Thoracic aorta (tissue), 2 donors: ENCODE results near the gene TRIM47. TPM values are rescaled to one million over a fixed set of nuclear protein-coding genes. Genes with fewer than 3 reads are reported as not detected.

Experiments used
- ATAC-seq: fragments of 150-250 bp; one replicate; pipeline ENCODE4 v1.8.0; 2017; ENCODE audit warnings: low read depth; ENCODE audit not compliant: insufficient number of reproducible peaks, low FRiP score
- DNase-seq: peaks from one replicate; pipeline ENCODE4 v3.0.0-alpha.2; 2020; ENCODE audit warnings: low spot score
- H3K27ac ChIP-seq, 2 donors: fragments of 200-600 bp; sonication (generic); 1 replicate in 1 of 2; 2 replicates in 1 of 2; pipeline ENCODE4 v1.5.1; 2016; ENCODE audit warnings: mild to moderate bottlenecking in 2 of 2, moderate library complexity in 2 of 2
- H3K27me3 ChIP-seq: fragments of 200-600 bp; sonication (generic); replicated peaks from 2 replicates; pipeline ENCODE4 v1.6.0; 2016; ENCODE audit warnings: mild to moderate bottlenecking; ENCODE audit not compliant: insufficient read depth
- H3K36me3 ChIP-seq: fragments of 200-600 bp; sonication (generic); one replicate; pipeline ENCODE4 v1.5.1; 2016
- H3K4me1 ChIP-seq, 2 donors: fragments of 200-600 bp; sonication (generic); 1 replicate in 1 of 2; 2 replicates in 1 of 2; pipeline versions ENCODE4 v1.5.1 to v1.6.0; 2016; ENCODE audit warnings: low read depth in 2 of 2, mild to moderate bottlenecking in 1 of 2; ENCODE audit not compliant: control insufficient read depth in 1 of 2
- H3K4me3 ChIP-seq: fragments of 200-600 bp; sonication (generic); 2 replicates; pipeline ENCODE4 v1.5.1; 2016; ENCODE audit warnings: mild to moderate bottlenecking
- H3K9me3 ChIP-seq: fragments of 200-600 bp; sonication (generic); 2 replicates; pipeline ENCODE4 v1.5.1; 2016
- total RNA-seq, 2 donors: library from RNA; depleted of rRNA; stranded (reverse); fragments of >200 nt; gene quantifications; one replicate each; pipeline versions ENCODE4 v1.1.0 to v1.2.3, GENCODE V29; 2016
- TF ChIP-seq, protein P1 (sequence below): fragments of 200-600 bp; sonication (generic); IDR thresholded peaks from one replicate; pipeline ENCODE4 v1.5.1; 2019; ENCODE audit warnings: antibody characterized with exemption

TRIM47 gene
- total RNA-seq, 2 donors from 2014 or later: 58.9 to 94.0 TPM

DNA sequence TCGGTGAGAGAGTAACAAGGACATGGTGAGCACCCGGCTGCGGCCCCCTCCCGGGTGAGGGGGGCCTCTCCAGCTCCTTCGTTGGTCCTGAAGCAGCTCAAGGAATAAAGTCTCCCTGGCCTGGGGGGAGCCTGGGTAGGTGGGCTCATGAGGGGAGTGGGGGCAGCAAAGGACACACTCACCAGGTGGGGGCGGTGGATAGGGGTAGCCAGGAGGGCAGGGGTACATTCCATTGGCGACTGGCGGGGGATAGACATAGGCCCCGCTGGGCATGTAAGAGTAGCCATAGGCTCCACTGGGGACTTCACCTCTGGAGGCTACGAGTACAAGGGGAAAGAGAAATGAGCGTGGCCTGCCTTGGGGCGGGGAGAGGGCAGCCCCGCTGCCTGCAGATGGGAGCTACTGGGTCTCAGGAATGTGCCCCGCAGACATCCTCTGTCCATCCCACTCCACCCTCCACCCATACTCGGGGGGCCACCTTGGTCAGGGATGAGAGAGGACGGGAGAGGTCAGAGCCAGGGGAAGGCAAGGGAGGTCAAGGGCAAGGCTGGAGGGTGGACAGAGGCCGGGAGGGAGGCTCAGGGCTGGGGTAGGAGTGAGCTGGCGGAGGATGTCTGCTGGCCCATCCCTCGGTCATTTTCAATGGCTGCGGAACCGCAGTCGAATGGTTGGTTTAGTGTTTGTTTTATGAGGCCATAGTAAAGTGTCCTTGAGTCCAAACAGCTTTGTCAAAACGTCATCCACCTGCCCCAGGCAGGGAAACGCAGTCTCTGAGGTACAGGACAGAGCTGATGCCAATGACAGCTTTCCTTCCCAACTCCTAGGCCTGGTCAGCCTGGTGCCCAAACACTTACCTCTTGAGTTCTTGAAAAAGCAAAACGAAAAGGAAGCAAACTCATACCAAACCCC, 30.5 kb downstream of the TRIM47 start:
- Histone ChIP-seq H3K36me3 (peaks cover 62% of the 10 kb centered on the region), H3K9me3 (no peaks in the 10 kb centered on the region), H3K4me3 (no peak overlapping the region), H3K4me1 (peaks cover 19 to 41% of the 10 kb centered on the region in 2 donors), H3K27me3 (no peaks in the 10 kb centered on the region), H3K27ac (peak overlapping the region in 1 of 2 donors; percentile 21)
- DNase-seq (no peak), ATAC-seq (no peak)
- TF ChIP-seq, protein P1, sequence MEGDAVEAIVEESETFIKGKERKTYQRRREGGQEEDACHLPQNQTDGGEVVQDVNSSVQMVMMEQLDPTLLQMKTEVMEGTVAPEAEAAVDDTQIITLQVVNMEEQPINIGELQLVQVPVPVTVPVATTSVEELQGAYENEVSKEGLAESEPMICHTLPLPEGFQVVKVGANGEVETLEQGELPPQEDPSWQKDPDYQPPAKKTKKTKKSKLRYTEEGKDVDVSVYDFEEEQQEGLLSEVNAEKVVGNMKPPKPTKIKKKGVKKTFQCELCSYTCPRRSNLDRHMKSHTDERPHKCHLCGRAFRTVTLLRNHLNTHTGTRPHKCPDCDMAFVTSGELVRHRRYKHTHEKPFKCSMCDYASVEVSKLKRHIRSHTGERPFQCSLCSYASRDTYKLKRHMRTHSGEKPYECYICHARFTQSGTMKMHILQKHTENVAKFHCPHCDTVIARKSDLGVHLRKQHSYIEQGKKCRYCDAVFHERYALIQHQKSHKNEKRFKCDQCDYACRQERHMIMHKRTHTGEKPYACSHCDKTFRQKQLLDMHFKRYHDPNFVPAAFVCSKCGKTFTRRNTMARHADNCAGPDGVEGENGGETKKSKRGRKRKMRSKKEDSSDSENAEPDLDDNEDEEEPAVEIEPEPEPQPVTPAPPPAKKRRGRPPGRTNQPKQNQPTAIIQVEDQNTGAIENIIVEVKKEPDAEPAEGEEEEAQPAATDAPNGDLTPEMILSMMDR: no peak

DNA sequence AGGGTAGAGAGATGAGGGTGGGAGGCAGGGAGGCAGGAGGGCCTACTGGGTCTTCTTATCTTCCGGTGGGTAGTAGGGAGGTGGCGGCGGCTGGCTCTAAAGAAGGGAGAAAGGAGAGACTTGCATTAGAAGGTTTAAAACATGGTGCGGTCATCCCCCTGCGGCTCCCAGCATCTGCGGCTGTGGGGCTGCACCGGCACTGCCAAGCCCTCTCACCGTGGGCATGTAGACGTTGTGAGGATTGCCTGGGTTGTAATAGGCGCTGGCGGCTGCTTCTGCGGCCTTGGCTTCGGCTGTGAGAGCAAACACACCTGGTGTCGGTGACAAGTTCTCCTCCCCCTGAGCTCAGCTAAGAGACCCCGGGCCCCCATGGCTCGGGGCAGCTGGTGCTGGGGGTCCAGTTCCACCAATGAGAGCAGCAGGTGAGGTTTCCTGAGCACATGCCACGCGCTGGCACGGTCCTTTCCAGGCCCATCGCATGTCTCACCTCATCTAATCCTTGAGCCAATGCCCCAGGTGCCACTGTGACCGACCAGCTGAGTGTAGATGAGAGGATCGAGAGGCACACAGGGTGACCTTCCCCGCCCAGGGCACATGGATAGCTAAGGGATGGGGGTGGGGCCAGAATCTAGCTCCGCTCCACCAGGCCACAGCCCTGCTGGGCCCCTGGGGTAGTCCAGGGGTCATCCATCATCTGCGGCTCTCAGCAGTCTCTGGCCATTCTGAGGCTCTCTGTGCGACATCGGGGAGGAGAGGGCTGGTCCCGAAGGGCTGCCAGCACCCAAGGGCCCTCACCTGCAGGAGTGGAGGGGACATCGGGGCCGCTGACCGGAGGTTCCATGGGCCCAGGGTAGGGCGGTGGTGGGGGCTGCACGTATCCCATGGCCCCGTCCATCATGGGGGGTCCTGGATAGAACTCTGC, 31.4 kb downstream of the TRIM47 start:
- H3K9me3 ChIP-seq: no peaks in the 10 kb centered on the region
- H3K36me3 ChIP-seq: peaks cover 62% of the 10 kb centered on the region
- TF ChIP-seq, protein P1: no peak
- H3K4me1 ChIP-seq: peaks cover 18 to 37% of the 10 kb centered on the region in 2 donors
- ATAC-seq (no peak), DNase-seq (no peak)
- H3K4me3 ChIP-seq: no peak overlapping the region
- H3K27ac ChIP-seq: peak overlapping the region in 1 of 2 donors; percentile 89
- H3K27me3 ChIP-seq: no peaks in the 10 kb centered on the region

DNA sequence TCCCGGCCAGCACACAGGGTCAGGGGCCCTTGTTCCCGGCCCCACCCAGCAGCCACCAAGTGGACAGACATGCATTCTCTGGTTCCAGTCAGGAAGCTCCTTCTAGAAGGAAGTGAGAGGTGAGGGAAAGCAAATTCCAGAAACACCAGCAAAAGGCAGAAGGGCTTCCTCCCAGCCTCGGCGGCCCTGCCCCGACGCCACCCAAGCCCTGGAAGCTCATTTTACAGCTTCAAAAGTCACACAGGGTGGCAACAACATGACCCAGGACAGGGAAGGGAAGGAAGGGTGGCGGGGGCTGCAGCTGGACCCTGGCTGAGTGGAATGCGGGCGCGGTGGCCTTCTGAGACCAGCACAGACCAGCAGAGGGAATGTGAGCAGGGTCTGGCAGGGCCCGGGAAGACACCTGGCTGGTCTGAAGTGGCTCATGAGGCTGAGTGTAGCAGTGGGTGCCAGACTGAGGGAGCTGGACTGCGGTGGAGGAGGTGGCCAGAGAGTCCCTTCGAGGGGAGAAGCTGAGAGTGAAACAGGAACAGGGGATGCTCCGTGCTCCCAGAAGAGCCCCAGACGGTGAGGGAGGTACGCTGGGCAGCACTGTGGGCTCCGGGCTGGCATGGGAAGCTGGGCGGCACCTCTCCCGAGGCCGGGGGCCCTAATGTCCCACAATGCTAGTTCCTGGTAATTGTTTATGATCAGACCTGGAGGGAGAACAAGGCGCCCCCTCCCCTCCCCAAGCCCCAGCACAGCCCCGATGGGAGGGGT, 32.3 kb downstream of the TRIM47 start:
- H3K4me3 ChIP-seq: no peak overlapping the region
- TF ChIP-seq, protein P1: no peak
- no peaks in the 10 kb centered on the region for H3K9me3 ChIP-seq
- peaks cover 53% of the 10 kb centered on the region for H3K36me3 ChIP-seq
- ATAC-seq: no peak
- no peak for DNase-seq
- peaks cover 18 to 30% of the 10 kb centered on the region in 2 donors for H3K4me1 ChIP-seq
- H3K27ac ChIP-seq: peak overlapping the region; percentile 80 to 89
- no peaks in the 10 kb centered on the region for H3K27me3 ChIP-seq

DNA sequence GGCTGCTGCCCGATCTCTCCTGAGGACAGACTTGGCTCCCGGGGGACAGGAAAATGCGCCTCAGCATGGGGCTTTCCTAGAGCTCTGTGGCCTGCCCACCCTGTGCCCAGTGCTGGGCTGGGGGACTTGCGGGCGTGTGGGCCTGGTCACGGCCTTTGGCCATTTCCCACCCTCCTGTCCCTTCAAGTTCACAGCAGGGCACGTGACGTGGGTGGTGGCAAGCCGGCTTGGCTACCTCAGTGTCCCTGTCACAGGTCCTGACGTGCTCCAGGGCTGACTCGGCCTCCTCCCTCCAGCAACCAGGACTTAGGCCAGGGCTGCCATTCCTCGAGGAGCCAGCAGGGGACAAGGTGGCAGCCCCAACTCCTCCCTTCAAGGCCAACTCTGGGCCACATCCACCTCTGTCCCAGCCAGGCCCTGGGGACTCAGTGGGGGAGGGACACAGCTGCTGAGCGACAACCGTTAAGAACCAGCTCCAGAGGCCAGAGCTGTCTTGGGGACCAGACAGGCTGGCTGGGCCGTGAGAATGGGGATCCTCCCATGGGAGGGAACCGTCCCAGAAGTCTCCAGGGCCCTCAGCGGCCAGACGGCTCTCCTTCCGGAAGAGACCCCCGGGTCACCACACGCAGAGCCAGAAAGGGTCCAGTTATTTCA, 33.2 kb downstream of the TRIM47 start:
- no peaks in the 10 kb centered on the region for H3K27me3 ChIP-seq
- peaks cover 44% of the 10 kb centered on the region for H3K36me3 ChIP-seq
- H3K27ac ChIP-seq: peak overlapping the region; percentile 80 to 89
- TF ChIP-seq, protein P1: peak; percentile 94
- peak; percentile 67 for ATAC-seq
- H3K9me3 ChIP-seq: no peaks in the 10 kb centered on the region
- peaks cover 18 to 27% of the 10 kb centered on the region in 2 donors for H3K4me1 ChIP-seq
- H3K4me3 ChIP-seq: peak overlapping the region; percentile 62
- DNase-seq: peak; percentile 76
